Stimulated activated CD8-positive, alpha-beta memory T cell treated with anti-CD3 and anti-CD28 coated beads, Interleukin-4, amount 100 ng/mL, for 48 hours (primary cell): ENCODE data around the gene PDIA6.

Source experiments
- DNase-seq: peaks from one replicate; pipeline ENCODE4 v3.0.0-alpha.2; 2020

The PDIA6 gene

DNA sequence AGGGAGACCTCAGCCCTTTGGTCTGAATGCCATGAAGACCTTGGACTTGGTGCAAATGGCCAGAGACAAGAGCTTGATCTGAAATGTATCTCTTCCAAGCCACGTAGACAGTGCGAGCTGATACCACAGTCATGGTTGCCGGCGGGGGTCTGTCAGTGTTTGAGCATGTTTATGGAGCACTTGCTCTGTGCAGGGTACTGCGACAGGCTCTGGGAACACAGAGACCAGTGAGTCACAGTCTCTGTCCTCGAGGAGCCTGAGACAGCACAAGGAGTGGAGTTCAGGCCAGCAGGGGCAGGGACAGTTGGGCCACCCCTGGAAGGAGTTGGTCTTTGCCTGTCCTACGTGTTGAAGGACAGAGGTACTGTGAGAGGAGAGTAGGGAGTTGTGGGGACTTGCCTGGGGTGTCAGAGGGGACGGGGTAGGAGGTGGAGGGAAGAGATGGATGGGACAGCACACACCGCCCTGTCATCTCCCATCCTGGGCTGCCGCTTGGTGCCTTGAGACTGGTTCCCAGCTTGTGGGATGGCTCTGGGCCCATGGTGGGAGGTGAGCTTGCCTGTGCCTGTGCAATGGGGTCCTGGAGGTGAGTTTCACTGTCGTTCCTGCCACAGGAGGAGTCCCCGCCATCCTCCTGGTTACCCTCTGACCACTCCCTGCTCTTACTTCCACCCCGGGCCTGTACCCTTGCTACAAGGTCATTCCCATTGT, 51.6 kb downstream of the PDIA6 start:
- DNase-seq = no peak

DNA sequence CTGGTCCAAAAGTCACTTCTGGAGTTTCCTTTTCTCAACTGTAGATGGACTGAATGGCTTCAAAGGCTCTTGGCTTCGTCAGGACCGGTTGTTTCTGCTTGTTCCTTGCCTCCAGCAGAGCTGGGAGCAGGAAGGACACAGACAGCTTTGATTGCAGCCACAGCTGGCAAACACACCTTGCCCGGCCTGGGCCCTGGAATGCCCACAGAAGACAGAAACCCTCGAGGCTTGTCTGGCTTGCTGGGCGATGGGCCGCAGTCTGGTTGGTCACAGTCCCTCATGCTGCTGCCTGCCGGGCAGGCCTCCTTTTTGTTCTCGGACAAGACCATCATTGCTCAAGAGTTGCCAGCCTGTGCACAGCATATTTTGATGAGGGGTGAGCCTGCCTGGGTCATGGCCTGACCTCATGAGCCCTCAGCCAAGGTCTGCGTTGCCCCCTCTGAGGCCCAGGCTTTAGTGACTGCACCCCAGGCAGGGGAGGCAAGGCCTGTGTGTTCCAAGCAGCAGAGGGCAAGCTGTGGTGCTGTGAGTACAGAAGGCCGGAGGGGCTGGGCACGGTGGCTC, 53.4 kb downstream of the PDIA6 start:
- DNase-seq = no peak

DNA sequence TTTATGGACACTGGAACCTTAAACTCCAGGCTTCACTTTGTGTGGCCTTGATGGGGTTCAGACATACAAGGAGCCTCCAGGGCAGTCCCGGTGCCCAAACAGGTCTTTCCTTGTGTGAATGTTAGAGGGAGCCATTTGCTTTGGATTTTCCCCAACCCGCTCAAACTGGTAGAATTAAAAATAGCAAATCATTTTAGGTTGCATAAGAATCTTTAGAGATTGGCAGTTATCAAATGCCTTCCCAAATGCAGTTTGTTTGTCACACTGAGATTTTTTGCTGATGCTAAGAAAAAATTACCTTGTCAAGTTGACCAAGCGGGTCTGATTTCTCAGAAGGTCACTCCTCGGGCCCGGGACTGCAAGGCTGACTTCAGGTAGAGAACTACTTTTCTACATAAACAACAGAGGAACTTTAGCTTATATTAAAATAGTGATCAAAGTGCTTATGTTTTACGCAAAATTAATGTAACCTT, 54.7 kb downstream of the PDIA6 start:
- no peak for DNase-seq

DNA sequence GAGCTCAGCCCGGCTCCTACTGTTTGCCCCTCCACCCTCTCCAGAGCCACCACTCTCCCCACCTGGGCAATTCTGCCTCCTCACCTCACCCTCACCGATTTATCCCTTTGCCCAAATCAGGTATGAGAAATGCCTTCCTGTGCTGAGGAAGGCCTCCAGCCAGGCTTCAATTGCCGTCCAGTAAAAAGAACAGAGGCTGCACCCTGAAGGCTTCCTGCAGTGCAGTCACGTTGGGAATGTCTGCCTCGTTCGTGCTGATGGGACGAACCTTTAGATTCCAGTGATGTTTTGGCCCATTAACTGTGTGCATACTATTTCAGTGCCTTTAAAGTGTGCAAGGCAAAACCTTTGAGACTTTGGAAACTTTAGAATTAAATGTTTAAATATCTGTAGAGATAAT, 57.0 kb downstream of the PDIA6 start:
- no peak for DNase-seq

DNA sequence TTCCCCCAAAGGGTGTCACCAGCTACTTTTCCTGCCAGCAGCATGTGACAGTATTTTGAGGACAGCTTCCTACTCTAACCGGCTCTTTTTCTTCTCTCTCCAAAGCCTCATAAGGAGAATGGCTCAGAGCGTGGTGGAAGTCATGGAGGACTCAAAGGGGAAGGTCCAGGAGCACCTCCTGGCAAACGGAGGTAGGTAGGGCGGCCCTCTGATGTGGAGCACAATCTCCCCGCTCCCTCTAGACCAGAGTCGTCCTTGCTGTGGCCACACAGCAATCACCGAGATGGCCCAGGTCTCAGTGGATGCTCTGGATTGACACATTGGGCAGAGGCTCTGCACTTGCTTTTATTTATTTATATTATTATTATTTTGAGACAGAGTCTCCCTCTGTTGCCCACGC, 58.7 kb downstream of the PDIA6 start:
- DNase-seq = no peak

DNA sequence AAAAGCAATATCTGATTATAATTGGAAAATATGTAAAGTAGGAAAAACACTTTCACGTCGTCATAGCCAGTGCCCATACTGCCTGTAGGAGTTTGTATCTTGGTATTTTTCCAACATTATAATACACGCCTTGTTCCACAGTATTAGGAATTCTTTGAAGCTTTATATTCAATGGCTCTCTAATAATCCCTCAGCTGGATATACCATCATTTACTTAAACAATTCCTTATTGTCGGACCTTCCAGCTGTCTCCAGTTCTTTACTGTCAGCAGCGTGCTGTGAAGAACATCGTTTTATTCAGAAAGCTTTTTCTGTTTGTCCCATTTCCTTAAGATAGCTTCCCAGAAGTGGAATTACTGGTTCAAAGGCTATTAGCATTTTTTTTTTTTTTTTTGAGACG, 59.4 kb downstream of the PDIA6 start:
- DNase-seq = no peak

DNA sequence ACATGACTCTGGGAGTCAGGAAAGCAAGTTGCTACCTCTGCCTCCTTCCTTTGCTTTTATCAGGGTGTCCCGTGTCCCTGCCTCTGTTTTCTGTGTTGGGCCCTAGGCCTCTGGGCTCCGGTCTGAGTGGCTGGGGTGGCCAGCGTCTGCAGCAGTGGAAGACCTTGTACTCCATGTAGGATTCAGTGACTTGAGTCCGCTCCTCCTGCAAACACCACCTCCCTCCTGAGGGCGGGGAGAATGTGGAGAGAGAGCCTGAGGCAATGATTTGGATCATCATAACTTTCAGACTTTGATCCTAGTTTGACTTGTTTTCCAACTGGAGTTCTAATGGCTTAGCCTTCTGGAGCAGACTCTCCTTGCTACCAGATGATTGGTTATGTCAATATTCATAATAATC, 60.3 kb downstream of the PDIA6 start:
- DNase-seq = no peak

DNA sequence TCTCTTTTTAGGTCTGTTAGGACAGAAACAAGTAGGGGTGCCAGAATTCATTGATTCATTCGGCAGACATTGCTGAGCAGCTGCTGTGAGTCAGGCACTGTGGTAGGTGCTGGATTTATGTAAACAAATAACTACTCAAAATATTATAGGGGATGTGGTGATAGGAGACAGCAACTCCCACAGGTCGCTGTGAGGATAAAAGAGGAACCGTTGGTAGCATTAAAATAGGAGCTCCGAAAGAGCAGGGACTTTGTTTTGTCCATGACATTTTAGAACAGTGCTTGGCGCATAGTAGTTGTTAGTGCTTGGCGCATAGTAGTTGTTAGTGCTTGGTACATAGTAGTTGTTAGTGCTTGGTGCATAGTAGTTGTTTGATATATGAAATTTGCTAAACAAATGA, 62.0 kb downstream of the PDIA6 start:
- DNase-seq = no peak

DNA sequence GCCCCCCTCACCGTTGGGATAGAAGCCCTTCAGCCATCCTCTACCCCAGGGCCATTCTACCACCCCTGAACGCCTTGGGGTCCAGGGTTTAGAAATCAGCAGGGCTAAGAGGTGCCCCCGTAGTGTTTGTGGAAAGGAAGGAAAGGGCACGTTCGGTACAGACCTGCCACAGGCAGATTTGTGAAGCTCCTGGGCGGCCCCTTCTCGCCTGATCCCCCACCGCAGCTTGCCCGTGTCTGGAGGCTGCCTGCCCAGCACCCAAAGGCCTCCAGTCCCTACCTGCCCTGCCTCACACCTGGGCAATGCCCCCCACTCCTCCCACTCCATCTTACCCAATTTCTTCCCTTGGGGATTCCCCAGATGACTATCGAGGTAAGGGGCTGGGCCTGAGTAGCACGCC, 69.9 kb downstream of the PDIA6 start:
- DNase-seq = no peak

DNA sequence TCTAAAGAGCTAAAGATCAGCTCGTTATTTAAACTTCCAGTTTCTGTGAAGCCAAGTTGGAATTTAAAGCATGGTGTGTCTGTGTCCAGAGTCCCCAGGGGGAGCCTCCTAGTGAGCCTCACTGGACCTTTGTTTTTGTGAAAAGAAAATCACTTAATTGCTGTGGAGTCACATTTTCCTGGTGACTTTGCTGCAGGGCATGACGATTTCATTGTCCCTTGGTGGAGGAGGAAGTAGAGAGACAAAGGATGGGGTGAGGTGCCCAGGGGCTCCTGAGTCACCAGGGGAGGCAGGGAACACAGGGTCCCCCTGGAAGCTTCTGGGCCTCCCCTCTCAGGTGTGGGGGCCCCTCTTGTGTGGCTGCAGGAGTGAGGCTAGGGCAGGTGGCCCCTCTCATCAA, 71.4 kb downstream of the PDIA6 start:
- no peak for DNase-seq

DNA sequence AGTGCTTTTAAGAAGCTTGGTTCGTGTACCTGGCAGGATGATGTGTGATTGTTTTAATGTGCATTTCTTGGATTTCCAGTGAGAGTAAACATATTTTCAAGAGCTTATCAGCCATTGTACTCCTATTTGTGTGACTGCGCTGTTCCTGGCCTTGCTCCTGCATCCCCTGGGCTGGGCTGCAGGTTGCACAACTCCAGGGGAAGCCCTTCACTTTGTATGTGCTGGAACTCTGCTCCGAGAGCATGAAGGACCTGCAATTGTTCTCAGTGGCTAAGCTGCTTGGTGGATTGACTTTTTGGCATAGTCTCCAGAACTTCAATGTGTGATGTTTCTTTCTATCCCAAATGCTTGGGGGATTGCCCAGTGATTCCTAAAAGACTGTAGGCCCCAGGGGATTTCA, 72.4 kb downstream of the PDIA6 start:
- DNase-seq = no peak

DNA sequence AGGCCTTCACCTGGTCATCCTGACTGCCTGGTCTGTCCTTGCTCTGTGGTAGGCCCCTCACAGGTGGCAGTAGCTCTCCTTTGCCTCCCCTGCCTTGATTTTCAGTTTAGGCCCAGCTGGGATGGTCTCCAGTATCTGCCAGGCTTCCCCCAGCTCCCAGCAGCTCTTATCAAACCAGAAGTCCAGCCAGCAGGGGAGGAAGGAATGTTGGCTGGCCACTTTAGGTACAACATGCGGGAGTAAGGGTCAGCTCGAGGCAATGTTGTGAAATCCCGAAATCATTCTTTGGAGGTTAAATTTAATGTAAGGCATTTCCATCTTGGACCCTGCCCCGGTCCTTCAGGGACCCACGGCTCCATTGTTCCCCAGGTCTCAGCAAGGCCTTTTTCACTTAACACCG, 74.4 kb downstream of the PDIA6 start:
- DNase-seq = no peak

DNA sequence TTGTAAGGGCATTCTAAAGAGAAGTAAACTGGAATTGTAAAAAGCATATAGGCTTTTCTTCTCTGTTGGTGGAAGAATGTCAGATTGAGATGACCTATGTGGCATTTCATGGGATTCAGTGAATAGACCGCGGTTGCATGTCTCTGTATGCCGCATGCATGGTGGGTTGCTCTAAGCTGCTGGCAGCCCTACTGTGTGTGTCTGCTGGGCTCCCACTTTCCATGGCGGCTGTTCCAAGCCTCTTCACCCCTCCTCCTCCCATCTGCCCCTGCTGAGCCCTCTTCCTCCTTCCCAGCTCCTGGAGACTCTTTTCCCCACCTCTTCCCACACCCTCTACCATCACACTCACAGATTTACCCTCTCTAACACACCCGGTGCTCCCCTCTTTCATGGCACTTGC, 78.6 kb downstream of the PDIA6 start:
- no peak for DNase-seq

DNA sequence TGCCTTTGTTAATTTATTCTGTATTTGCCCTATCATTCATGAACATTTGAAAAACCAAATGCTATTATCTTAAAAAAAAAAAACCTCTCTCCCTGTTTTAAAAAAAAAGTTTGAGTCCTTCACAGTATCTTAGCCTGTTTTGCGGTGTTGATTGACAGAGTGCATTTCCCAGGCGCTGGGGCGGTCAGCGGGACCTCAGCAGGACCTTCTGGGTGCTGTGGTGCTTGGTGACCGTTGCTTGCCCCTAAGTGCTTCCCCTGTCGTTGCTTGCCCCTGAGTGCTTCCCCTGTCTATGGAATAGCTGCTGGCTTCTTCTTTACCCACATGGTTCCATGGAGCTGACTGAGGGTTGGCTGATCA, 79.0 kb downstream of the PDIA6 start:
- no peak for DNase-seq
